Activated T-cell treated with anti-CD3 and anti-CD28 coated beads, Interleukin-2, amount 50 U/mL, for 1 hour (primary cell): ENCODE measurements around the gene SELP.

ENCODE experiments used
- DNase-seq: peaks from one replicate; pipeline ENCODE4 v3.0.0-alpha.2; 2020

Gene SELP

DNA sequence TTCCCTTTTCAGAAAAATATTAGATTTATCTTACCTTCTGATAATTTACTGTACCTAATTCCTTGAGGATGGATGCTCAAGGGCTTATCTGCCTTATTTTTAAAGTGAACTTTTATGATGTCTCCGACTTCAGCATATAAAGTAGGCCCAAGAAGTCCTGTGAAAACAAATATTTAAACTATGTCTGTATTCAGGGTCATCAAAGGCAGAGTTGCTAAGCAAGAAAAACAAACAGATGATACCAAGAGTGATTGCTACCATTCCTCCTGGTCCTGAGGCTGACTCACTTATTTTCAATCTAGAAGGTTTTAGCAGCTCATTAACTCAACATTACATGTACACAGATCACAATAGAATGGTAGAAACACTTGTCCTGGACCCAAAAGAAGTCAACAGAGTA is 57.7 kb downstream of the SELP start:
- no peak for DNase-seq

DNA sequence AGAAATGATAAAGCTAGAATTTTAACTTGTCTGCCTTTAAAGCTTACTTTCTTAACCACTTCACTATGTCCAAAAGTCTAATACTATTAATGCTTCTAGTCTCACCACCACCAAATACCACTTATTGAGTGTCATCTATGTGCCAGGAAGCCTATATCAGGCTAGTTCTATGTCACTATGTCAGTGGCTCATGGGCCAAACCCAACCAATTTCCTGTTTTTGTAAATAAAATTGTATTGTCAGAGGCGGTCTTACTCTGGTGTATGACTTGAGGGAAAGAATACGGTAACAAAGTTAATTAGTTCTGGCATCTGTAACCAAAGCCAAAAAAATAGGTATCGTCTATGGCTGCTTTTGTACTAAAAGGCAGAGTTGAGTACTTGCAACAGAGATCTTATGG is 58.5 kb downstream of the SELP start:
- no peak for DNase-seq

GRCh38 chr1:169570172-169570574 is 59.8 kb downstream of the SELP start:
- DNase-seq: no peak

DNA sequence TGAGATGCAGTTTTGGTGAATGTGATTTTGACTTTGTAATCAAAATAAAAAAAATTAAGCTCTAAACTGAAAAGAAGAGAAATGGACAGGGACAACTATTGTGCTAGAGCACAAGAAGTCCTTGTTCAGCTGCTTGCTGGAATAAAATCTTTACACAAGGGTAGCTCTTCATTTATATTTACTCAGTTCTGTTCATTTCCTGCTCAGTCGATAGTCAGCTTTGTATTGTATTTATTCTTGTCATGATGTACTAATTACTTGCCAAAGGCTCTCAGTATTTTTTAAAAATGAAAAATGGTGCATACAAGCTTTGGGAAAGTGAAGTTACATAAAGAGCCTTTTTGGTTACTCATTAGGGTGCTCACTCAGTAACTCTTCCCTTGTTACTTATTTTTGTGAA is 61.4 kb downstream of the SELP start:
- DNase-seq: no peak

DNA sequence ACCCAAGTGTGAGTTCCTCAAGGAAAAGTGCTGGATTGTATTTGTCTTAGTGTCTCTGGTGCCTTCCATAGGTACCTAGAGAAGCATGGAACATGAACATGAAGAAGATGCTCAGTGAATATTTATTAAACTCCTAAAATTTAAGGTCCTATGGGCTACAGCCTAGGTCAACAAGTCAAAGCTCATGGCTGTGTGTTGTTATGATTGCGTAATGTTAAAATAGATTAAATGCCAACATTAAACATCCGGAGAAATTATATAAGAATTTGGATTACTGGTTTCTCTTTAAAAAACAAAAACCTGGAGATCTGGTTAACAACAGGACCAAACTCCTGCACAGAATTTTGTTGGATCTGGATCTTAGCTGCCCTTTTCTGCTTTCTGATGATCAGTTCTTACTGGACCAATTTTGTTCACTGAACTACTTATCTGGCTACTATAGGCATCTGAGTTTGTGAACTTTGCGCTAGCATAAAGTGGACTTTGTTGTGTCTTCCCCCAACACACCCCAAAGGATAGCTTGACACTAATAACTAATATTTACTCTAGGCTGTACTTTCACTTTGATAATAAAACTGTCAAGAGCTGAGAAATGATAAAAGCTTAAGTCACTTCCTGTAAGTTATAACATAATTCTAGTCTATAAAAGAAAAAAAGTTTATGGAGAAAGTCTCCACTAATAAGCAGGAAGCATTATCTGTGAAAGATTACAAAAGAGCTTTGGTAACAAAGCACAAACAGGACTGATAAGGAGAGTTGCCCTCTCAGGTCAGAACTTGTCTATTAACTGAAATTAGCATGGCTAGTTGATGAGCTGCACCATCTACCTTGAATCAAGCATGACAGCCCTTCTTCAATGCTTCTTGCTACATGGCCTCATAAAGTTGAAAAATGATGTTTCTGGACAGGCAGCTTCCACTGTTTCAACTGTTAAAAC is 64.3 kb downstream of the SELP start:
- no peak for DNase-seq

DNA sequence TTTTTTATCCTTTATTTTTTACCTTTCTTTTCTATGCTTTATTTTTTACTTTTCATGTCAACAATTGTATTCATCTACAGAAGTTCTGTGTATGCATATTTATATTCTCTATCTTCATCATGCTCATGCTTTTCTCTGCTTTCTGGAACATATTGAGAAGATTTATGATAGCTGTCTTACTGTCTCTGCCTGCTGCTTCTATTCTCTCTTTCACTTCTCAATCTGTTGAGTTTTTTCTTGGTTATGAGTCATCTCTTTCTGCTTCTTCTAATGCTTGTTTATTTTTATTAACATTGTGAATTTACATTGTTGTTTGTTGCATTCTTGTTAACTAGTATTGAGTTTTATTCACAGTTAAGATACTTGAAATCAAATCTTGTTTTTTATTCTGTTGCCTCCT is 66.3 kb downstream of the SELP start:
- no peak for DNase-seq

DNA sequence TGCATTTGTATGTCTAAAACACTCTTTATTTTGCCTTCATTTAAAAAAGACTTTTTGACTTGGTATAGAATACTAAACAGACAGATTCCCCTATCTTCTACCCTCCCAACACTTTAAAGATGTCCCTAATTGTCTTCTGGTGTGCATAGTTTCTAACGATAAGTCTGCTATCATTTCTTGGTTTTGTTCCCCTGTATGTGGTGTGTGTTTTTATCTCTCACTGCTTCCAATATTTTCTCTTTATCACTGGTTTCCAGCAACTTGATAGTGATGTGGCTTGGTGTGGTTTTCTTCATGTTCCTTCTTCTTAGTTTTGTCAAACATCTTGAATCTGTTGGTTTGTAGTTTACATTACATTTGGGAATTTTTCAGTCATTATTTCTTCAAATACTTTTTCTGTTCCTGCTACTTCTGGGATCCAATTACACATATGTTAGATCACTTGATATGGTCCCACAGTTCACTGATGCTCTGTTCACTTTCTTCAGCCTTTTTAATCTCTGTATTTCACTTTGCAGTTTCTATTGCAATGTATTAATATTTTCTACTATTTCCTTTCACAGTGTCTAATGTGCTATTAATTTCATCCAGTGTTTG is 66.8 kb downstream of the SELP start:
- no peak for DNase-seq

- DNase-seq: no peak
These were observed 68.2 kb downstream of the SELP start for GRCh38 chr1:169561692-169562091.

GRCh38 chr1:169557131-169557530 is 72.8 kb downstream of the SELP start:
- DNase-seq: no peak

- DNase-seq: no peak
These were observed 79.6 kb downstream of the SELP start for GRCh38 chr1:169550294-169550693.

- DNase-seq: no peak
These were observed 81.6 kb downstream of the SELP start for GRCh38 chr1:169548282-169548681.

DNA sequence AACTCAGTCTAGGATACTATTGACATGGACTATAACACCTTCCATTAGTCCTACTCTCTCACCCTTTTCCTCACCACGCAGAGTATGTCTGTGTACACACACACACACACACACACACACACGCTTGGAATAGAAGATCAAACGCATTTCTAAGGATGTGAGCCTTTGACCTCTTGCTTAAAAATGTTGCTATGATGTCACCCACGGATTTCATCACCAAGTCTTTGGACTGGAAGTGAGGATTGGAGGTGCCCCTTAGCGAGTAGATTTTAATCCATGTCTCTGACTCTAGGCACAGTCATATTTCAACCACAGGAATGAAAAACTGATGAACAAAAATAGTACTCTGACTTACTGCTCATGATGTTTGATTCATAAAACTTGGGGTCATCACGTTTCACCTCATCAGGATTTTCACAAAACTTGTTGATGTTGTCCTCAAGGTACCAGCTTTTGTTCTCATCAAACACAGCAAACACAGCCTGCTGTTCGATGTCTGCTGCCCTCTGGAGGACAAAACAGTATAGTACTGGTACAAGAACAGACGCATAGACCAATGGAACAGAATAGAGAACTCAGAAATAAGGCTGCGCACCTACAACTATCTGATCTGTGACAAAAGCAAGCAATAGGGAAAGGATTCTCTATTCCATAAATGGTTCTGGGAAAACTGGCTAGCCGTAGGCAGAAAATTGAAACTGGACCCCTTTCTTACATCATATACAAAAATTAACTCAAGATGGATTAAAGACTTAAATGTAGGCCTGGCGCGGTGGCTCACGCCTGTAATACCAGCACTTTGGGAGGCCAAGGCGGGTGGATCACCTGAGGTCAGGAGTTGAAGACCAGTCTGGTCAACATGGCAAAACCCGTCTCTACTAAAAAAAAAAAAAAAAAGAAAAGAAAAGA is 83.6 kb downstream of the SELP start:
- DNase-seq: peak; percentile 21

GRCh38 chr1:169545472-169545871 is 84.5 kb downstream of the SELP start:
- DNase-seq: no peak

- no peak for DNase-seq
These were observed 90.7 kb downstream of the SELP start for GRCh38 chr1:169538998-169539871.
